NCI-H526 (cell line): ENCODE results near the gene CACNG7.
A peak's percentile ranks its signal among the peaks of the same experiment; 100 is the strongest.
"Not testable (repeated sequence)": the region's sequence is repeated elsewhere in the genome, so short reads cannot be mapped to it uniquely, and the experiment has no call there.

ENCODE experiments used
- DNase-seq, 2 experiments: peaks; one replicate each; lab custom pipeline; 2025; lab: John Stamatoyannopoulos, UW

Gene CACNG7

GRCh38 chr19:53908935-53909415, at the start of gene CACNG7:
Gene CACNG7, plus strand, starts transcription at chr19:53909278. Its CDS starts 3,554 bp downstream, at chr19:53912832.
- DNase-seq = peak in 1 of 2 experiments; percentile 52

GRCh38 chr19:53864308-53864836, 44.7 kb upstream of the CACNG7 start:
- DNase-seq = peak; percentile 70 to 79

GRCh38 chr19:53865523-53865917, 43.6 kb upstream of the CACNG7 start:
- DNase-seq = no peak

GRCh38 chr19:53865918-53866864, 42.9 kb upstream of the CACNG7 start:
- peak in 1 of 2 experiments; percentile 79 for DNase-seq

GRCh38 chr19:53866865-53867224, 42.2 kb upstream of the CACNG7 start:
- DNase-seq = no peak

- peak; percentile 96 to 99 for DNase-seq
These were observed 41.6 kb upstream of the CACNG7 start, which contains the start of gene MYADM for GRCh38 chr19:53867225-53868090. Gene MYADM, plus strand, starts transcription at chr19:53867883. Its CDS starts 5,647 bp downstream, at chr19:53873530.

- peak in 1 of 2 experiments; percentile 62 for DNase-seq
These were observed 40.8 kb upstream of the CACNG7 start for GRCh38 chr19:53868091-53868891.

- peak; percentile 87 to 97 for DNase-seq
These were observed 39.9 kb upstream of the CACNG7 start for GRCh38 chr19:53868892-53869804.

GRCh38 chr19:53869805-53870484, 39.1 kb upstream of the CACNG7 start:
- DNase-seq = not testable (repeated sequence)

GRCh38 chr19:53870485-53870844, 38.6 kb upstream of the CACNG7 start:
- DNase-seq = peak in 1 of 2 experiments; percentile 50

- DNase-seq = no peak
These were observed 37.6 kb upstream of the CACNG7 start for GRCh38 chr19:53871454-53871853.

- DNase-seq = no peak
These were observed 36.3 kb upstream of the CACNG7 start for GRCh38 chr19:53872762-53873161.

GRCh38 chr19:53873773-53874605, 35.1 kb upstream of the CACNG7 start:
- DNase-seq = no peak

- no peak for DNase-seq
These were observed 34.5 kb upstream of the CACNG7 start for GRCh38 chr19:53874606-53874990.

- no peak for DNase-seq
These were observed 33.3 kb upstream of the CACNG7 start for GRCh38 chr19:53875602-53876325.

GRCh38 chr19:53876651-53877224, 32.3 kb upstream of the CACNG7 start:
- DNase-seq = no peak

GRCh38 chr19:53877361-53877766, 31.7 kb upstream of the CACNG7 start:
- DNase-seq = no peak

- no peak for DNase-seq
These were observed 30.3 kb upstream of the CACNG7 start for GRCh38 chr19:53878776-53879139.
